Coronary artery (tissue), 2 donors: Measurements from ENCODE around the gene TMTC1.

ENCODE experiments used
- DNase-seq: peaks from one replicate; pipeline ENCODE4 v3.0.0-alpha.2; 2017; ENCODE audit warnings: low spot score
- H3K27ac ChIP-seq, 2 donors: fragments of 200-600 bp; sonication (generic); one replicate each; pipeline ENCODE4 v1.5.1; 2016 to 2019
- H3K4me3 ChIP-seq: fragments of 200-600 bp; sonication (generic); 2 replicates; pipeline ENCODE4 v1.5.1; 2016; ENCODE audit warnings: mild to moderate bottlenecking, moderate library complexity
- CTCF ChIP-seq: fragments of 200-600 bp; sonication (generic); IDR thresholded peaks from one replicate; pipeline ENCODE4 v1.5.1; 2019; ENCODE audit warnings: antibody characterized with exemption

The TMTC1 gene

GRCh38 chr12:29599381-29599780 is 184.4 kb downstream of the TMTC1 start:
- Histone ChIP-seq H3K4me3 (no peak overlapping the region), H3K27ac (no peak overlapping the region)
- TF ChIP-seq CTCF = no peak
- DNase-seq = no peak

GRCh38 chr12:29595071-29595755 is 188.5 kb downstream of the TMTC1 start:
- DNase-seq = no peak
- no peak overlapping the region for H3K27ac ChIP-seq
- no peak overlapping the region for H3K4me3 ChIP-seq
- TF ChIP-seq CTCF = no peak

DNA sequence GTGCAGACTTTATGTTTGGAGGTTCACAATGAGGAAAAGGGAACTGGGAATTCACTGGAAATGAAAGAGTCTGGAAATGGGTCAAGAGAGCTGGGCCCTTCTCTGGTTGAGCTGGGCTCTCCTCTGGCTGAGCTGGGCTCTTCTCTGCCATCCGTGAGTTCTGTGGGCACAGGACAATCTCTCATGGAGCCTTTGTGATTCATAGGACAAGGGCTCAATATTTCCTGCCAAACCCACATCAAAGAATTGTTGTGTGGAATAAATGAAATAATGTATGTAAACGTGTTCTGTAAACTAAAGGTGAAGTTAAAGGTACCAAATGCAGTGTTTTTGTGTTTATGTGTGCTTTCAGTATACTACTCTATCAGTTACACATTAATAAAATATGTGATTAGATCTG is 190.7 kb downstream of the TMTC1 start:
- TF ChIP-seq CTCF = no peak
- DNase-seq = no peak
- H3K4me3 ChIP-seq = no peak overlapping the region
- H3K27ac ChIP-seq = no peak overlapping the region

- TF ChIP-seq CTCF = no peak
- Histone ChIP-seq H3K27ac (peak overlapping the region in 1 of 2 donors; percentile 19), H3K4me3 (no peak overlapping the region)
- DNase-seq = no peak
Observed at GRCh38 chr12:29591140-29592020, 192.4 kb downstream of the TMTC1 start.

- no peak for DNase-seq
- Histone ChIP-seq H3K27ac (no peak overlapping the region), H3K4me3 (no peak overlapping the region)
- TF ChIP-seq CTCF = no peak
Observed at GRCh38 chr12:29589851-29590250, 193.9 kb downstream of the TMTC1 start.

- no peak for TF ChIP-seq CTCF
- no peak overlapping the region for H3K27ac ChIP-seq
Observed at GRCh38 chr12:29589286-29589820, 194.4 kb downstream of the TMTC1 start.

More at GRCh38 chr12:29589286-29589820, 194.4 kb downstream of the TMTC1 start:
- H3K4me3 ChIP-seq = no peak overlapping the region
- no peak for DNase-seq
